ENCODE results near the gene SLC25A36.

- TF ChIP-seq CTCF (IDR thresholded peaks at IDR 0.05): no peak
- TF ChIP-seq EP300 (IDR thresholded peaks at IDR 0.05): no peak
- TF ChIP-seq POLR2A (IDR thresholded peaks at IDR 0.05): no peak
These were observed 38.8 kb upstream of the SLC25A36 start for GRCh38 chr3:140902791-140903190.
